ENCODE data around the gene DNAJB1.
A peak's percentile ranks its signal among the peaks of the same experiment; 100 is the strongest.

The DNAJB1 gene

GRCh38 chr19:14502334-14503092 lies 15.7 kb downstream of the DNAJB1 start:
- Histone ChIP-seq H3K9me3 (ENCODE audit: insufficient read depth, low read depth, low read length) (no peaks in the 10 kb centered on the region), H3K9ac (ENCODE audit: low read depth, low read length, poor library complexity, severe bottlenecking) (no peak overlapping the region), H3K9me2 (replicated peaks; ENCODE audit: low read depth, low read length) (no peaks in the 10 kb centered on the region), H4K20me1 (ENCODE audit: insufficient read depth, low read length, poor library complexity, severe bottlenecking) (no peaks in the 10 kb centered on the region), H2AFZ (ENCODE audit: low read length) (no peak overlapping the region), H3K79me2 (ENCODE audit: insufficient read depth, low read length) (no peaks in the 10 kb centered on the region), H3F3A (ENCODE audit: low read depth) (no peaks in the 10 kb centered on the region), H3K4me2 (ENCODE audit: low read depth, low read length, poor library complexity, severe bottlenecking) (no peak overlapping the region), H3K4me3 (ENCODE audit: low read length, poor library complexity, severe bottlenecking) (no peak overlapping the region), H3K36me3 (ENCODE audit: insufficient read depth, low read length) (no peaks in the 10 kb centered on the region), H3K27me3 (ENCODE audit: insufficient read depth, low read length, poor library complexity, severe bottlenecking) (no peaks in the 10 kb centered on the region), H3K4me1 (ENCODE audit: insufficient read depth, low read length, poor library complexity, severe bottlenecking) (peaks cover 21% of the 10 kb centered on the region)
- no peak for TF ChIP-seq EZH2phosphoT487 (IDR thresholded peaks at IDR 0.05; ENCODE audit: borderline replicate concordance)
- no peak for TF ChIP-seq CTCF (conservative IDR thresholded peaks at IDR 0.05; ENCODE audit: low read length)

GRCh38 chr19:14497228-14497921 lies 20.8 kb downstream of the DNAJB1 start:
- Histone ChIP-seq H3K4me3 (ENCODE audit: low read length, poor library complexity, severe bottlenecking) (peak overlapping the region; percentile 94), H3K9ac (ENCODE audit: low read depth, low read length, poor library complexity, severe bottlenecking) (no peak overlapping the region), H3K36me3 (ENCODE audit: insufficient read depth, low read length) (no peaks in the 10 kb centered on the region), H3F3A (ENCODE audit: low read depth) (no peaks in the 10 kb centered on the region), H3K9me3 (ENCODE audit: insufficient read depth, low read depth, low read length) (no peaks in the 10 kb centered on the region), H2AFZ (ENCODE audit: low read length) (peak overlapping the region; percentile 92; the same call in 1 of the 2 replicates), H3K27me3 (ENCODE audit: insufficient read depth, low read length, poor library complexity, severe bottlenecking) (no peaks in the 10 kb centered on the region), H3K9me2 (replicated peaks; ENCODE audit: low read depth, low read length) (no peaks in the 10 kb centered on the region), H3K79me2 (ENCODE audit: insufficient read depth, low read length) (peaks cover 10% of the 10 kb centered on the region; the same call in 1 of the 2 replicates), H4K20me1 (ENCODE audit: insufficient read depth, low read length, poor library complexity, severe bottlenecking) (no peaks in the 10 kb centered on the region), H3K4me2 (ENCODE audit: low read depth, low read length, poor library complexity, severe bottlenecking) (peak overlapping the region; percentile 99), H3K4me1 (ENCODE audit: insufficient read depth, low read length, poor library complexity, severe bottlenecking) (peaks cover 18% of the 10 kb centered on the region)
- no peak for TF ChIP-seq CTCF (conservative IDR thresholded peaks at IDR 0.05; ENCODE audit: low read length)
- TF ChIP-seq EZH2phosphoT487 (IDR thresholded peaks at IDR 0.05; ENCODE audit: borderline replicate concordance) = no peak

DNA sequence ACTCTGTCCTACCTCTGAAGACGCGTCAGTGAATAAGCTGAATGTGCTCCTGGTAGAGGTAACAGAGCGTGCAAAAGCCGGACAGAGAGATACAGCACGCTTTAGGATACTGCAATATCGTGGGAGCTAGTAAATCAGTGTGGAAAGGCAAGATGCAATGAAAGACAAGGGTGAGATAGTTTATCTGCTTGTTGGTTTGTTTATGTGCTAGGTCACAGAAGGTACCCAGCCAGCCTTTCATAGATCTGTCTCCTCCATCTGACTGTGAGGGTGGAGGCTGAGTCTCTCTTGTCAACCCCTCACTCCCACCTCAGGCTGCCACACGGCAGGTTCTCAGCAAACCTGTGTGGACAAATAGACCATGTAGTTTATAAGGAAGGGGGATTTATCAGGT lies 21.4 kb downstream of the DNAJB1 start:
- H3K9me2 ChIP-seq (replicated peaks; ENCODE audit: low read depth, low read length) = no peaks in the 10 kb centered on the region
- H3K4me2 ChIP-seq (ENCODE audit: low read depth, low read length, poor library complexity, severe bottlenecking) = peak overlapping the region; percentile 99
- H3K9me3 ChIP-seq (ENCODE audit: insufficient read depth, low read depth, low read length) = no peaks in the 10 kb centered on the region
- no peaks in the 10 kb centered on the region for H3F3A ChIP-seq (ENCODE audit: low read depth)
- peak overlapping the region; percentile 66 for H3K9ac ChIP-seq (ENCODE audit: low read depth, low read length, poor library complexity, severe bottlenecking)
- H3K4me1 ChIP-seq (ENCODE audit: insufficient read depth, low read length, poor library complexity, severe bottlenecking) = peaks cover 18% of the 10 kb centered on the region
- no peaks in the 10 kb centered on the region for H4K20me1 ChIP-seq (ENCODE audit: insufficient read depth, low read length, poor library complexity, severe bottlenecking)
- TF ChIP-seq CTCF (conservative IDR thresholded peaks at IDR 0.05; ENCODE audit: low read length) (no peak), EZH2phosphoT487 (IDR thresholded peaks at IDR 0.05; ENCODE audit: borderline replicate concordance) (no peak)
- H3K79me2 ChIP-seq (ENCODE audit: insufficient read depth, low read length) = peaks cover 10% of the 10 kb centered on the region; the same call in 1 of the 2 replicates
- H2AFZ ChIP-seq (ENCODE audit: low read length) = peak overlapping the region; percentile 92
- H3K4me3 ChIP-seq (ENCODE audit: low read length, poor library complexity, severe bottlenecking) = peak overlapping the region; percentile 94
- no peaks in the 10 kb centered on the region for H3K36me3 ChIP-seq (ENCODE audit: insufficient read depth, low read length)
- no peaks in the 10 kb centered on the region for H3K27me3 ChIP-seq (ENCODE audit: insufficient read depth, low read length, poor library complexity, severe bottlenecking)

Data from Loucy (cell line).